Measurements from ENCODE around the gene DICER1. TPM values are rescaled to one million over a fixed set of nuclear protein-coding genes. Genes with fewer than 3 reads are reported as not detected.

Gene DICER1
- total and polyA plus RNA-seq, 2 donors (not counting 1 experiment from before 2014, with no cell fraction given), result 15.4 to 90.4 TPM

DNA sequence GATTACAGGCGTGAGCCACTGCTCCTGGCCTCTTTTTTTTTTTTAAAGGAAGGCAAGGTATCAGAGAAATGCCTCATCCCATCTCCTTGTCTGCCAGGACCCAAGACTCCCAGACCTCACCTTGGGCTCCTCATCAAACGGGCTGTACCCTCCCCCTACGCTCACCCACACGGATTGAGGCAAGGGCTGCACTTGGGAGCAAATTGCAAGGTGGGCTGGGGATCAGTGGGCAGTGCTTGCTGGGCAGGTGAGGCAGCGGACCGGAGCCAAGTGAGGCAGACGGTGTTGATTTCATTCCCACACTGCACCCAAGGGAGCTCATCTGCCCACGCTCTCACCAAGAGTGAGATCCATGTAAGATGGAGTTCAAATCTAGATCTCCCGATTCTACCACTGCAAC lies 41.0 kb upstream of the DICER1 start:
- Histone ChIP-seq H3K27me3 (replicated peaks in 1 of 4; ENCODE audit: control extremely low read depth in 1 of 4, control insufficient read depth in 3 of 4, insufficient read depth in 4 of 4, low read length in 3 of 4) (no peaks in the 10 kb centered on the region), H4K20me1 (ENCODE audit: control insufficient read depth, insufficient read depth, low read length, poor library complexity, severe bottlenecking) (no peaks in the 10 kb centered on the region), H3K4me3 (ENCODE audit: control extremely low read depth in 1 of 5, extremely low read depth in 1 of 5, insufficient read depth in 1 of 5, low read depth in 2 of 5, low read length in 4 of 5) (no peak overlapping the region), H3K4me1 (ENCODE audit: control insufficient read depth in 2 of 2, insufficient read depth in 2 of 2, low read length in 2 of 2) (no peaks in the 10 kb centered on the region), H2AFZ (ENCODE audit: insufficient read depth, low read depth, low read length, poor library complexity, severe bottlenecking) (no peak overlapping the region), H3K9me3 (ENCODE audit: control extremely low read depth in 1 of 3, control insufficient read depth in 2 of 3, insufficient read depth in 1 of 3, low read length in 2 of 3) (peaks cover 0 to 5% (median 0%) of the 10 kb centered on the region in 3 donors), H3K4me2 (replicated peaks; ENCODE audit: low read depth, low read length, poor library complexity, severe bottlenecking) (no peak overlapping the region), H3K9ac (ENCODE audit: low read length) (no peak overlapping the region), H3K36me3 (replicated peaks in 1 of 2; ENCODE audit: control extremely low read depth in 1 of 2, control insufficient read depth in 1 of 2, extremely low read depth in 1 of 2, insufficient read depth in 2 of 2, low read length in 1 of 2) (peaks cover 0 to 4% of the 10 kb centered on the region in 2 experiments), H3K27ac (ENCODE audit: low read length in 2 of 2) (no peak overlapping the region), H3K79me2 (ENCODE audit: control insufficient read depth, insufficient read depth, low read length) (no peaks in the 10 kb centered on the region)
- intact Hi-C loops (cut with micrococcal nuclease), result loop anchor here (5.0 kb wide), 1 partner anchor 511 kb away; no protein-coding TSS in a partner anchor
- TF ChIP-seq, protein P1, sequence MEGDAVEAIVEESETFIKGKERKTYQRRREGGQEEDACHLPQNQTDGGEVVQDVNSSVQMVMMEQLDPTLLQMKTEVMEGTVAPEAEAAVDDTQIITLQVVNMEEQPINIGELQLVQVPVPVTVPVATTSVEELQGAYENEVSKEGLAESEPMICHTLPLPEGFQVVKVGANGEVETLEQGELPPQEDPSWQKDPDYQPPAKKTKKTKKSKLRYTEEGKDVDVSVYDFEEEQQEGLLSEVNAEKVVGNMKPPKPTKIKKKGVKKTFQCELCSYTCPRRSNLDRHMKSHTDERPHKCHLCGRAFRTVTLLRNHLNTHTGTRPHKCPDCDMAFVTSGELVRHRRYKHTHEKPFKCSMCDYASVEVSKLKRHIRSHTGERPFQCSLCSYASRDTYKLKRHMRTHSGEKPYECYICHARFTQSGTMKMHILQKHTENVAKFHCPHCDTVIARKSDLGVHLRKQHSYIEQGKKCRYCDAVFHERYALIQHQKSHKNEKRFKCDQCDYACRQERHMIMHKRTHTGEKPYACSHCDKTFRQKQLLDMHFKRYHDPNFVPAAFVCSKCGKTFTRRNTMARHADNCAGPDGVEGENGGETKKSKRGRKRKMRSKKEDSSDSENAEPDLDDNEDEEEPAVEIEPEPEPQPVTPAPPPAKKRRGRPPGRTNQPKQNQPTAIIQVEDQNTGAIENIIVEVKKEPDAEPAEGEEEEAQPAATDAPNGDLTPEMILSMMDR (IDR thresholded peaks at IDR 0.05), result no peak
- no peak for TF ChIP-seq EZH2 (IDR thresholded peaks at IDR 0.05; ENCODE audit: borderline replicate concordance, insufficient read depth, low read depth, low read length, poor library complexity, severe bottlenecking)
- ATAC-seq (ENCODE audit: low read depth) (no peak), DNase-seq (no peak)
- Mint-ChIP-seq H3K27ac (no peak overlapping the region), H3K4me1 (peaks cover 2% of the 10 kb centered on the region), H3K27me3 (no peaks in the 10 kb centered on the region), H3K9me3 (ENCODE audit: insufficient read depth) (no peaks in the 10 kb centered on the region), H3K4me3 (no peak overlapping the region)
- ChIA-PET CTCF (no interaction called here), POLR2A (no interaction called here)
- 88% methylated on average over 6 of the region's 9 CpGs for WGBS (ENCODE audit: insufficient coverage)

DNA sequence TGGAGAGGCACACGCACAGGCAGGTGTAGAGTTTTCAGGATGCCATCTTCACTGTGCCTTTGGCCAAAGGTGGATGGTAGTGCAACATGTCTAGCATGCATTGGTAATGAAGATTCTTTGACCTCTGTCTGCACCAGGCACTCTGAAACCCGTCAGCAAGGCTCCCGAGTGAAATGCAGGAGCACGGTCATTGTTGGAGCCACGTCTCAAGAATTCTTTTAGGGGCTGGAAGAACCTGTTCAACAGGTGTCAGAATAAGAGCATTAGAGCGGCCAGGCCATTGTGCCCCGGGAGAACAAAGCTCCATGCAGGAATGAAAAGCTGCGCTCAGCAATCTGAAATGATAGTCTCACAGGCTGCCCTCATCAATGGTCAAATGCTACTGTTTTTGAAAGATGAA lies 40.2 kb upstream of the DICER1 start:
- H3K4me2 ChIP-seq (replicated peaks; ENCODE audit: low read depth, low read length, poor library complexity, severe bottlenecking), result no peak overlapping the region
- TF ChIP-seq EZH2 (IDR thresholded peaks at IDR 0.05; ENCODE audit: borderline replicate concordance, insufficient read depth, low read depth, low read length, poor library complexity, severe bottlenecking), result no peak
- TF ChIP-seq, protein P1 (IDR thresholded peaks at IDR 0.05), result no peak
- no peaks in the 10 kb centered on the region for H4K20me1 ChIP-seq (ENCODE audit: control insufficient read depth, insufficient read depth, low read length, poor library complexity, severe bottlenecking)
- 91% methylated on average over 6 of the region's 8 CpGs for WGBS (ENCODE audit: insufficient coverage)
- no peak overlapping the region for H2AFZ ChIP-seq (ENCODE audit: insufficient read depth, low read depth, low read length, poor library complexity, severe bottlenecking)
- no peak overlapping the region for H3K27ac ChIP-seq (ENCODE audit: low read length in 2 of 2)
- no peak overlapping the region for H3K4me3 Mint-ChIP-seq
- H3K36me3 ChIP-seq (replicated peaks in 1 of 2; ENCODE audit: control extremely low read depth in 1 of 2, control insufficient read depth in 1 of 2, extremely low read depth in 1 of 2, insufficient read depth in 2 of 2, low read length in 1 of 2), result no peaks in the 10 kb centered on the region
- no peak for DNase-seq
- H3K27me3 Mint-ChIP-seq, result no peaks in the 10 kb centered on the region
- H3K9me3 Mint-ChIP-seq (ENCODE audit: insufficient read depth), result no peaks in the 10 kb centered on the region
- no peak overlapping the region for H3K4me3 ChIP-seq (ENCODE audit: control extremely low read depth in 1 of 5, extremely low read depth in 1 of 5, insufficient read depth in 1 of 5, low read depth in 2 of 5, low read length in 4 of 5)
- no peak overlapping the region for H3K27ac Mint-ChIP-seq
- H3K79me2 ChIP-seq (ENCODE audit: control insufficient read depth, insufficient read depth, low read length), result no peaks in the 10 kb centered on the region
- no peak overlapping the region for H3K9ac ChIP-seq (ENCODE audit: low read length)
- peaks cover 0 to 2% (median 0%) of the 10 kb centered on the region in 3 donors for H3K9me3 ChIP-seq (ENCODE audit: control extremely low read depth in 1 of 3, control insufficient read depth in 2 of 3, insufficient read depth in 1 of 3, low read length in 2 of 3)
- POLR2A ChIA-PET, result no interaction called here
- no peaks in the 10 kb centered on the region for H3K27me3 ChIP-seq (replicated peaks in 1 of 4; ENCODE audit: control extremely low read depth in 1 of 4, control insufficient read depth in 3 of 4, insufficient read depth in 4 of 4, low read length in 3 of 4)
- H3K4me1 ChIP-seq (ENCODE audit: control insufficient read depth in 2 of 2, insufficient read depth in 2 of 2, low read length in 2 of 2), result no peaks in the 10 kb centered on the region
- ATAC-seq (ENCODE audit: low read depth), result no peak
- peaks cover 2% of the 10 kb centered on the region for H3K4me1 Mint-ChIP-seq
- intact Hi-C loops (cut with micrococcal nuclease), result loop anchor here (5.0 kb wide), 1 partner anchor 510 kb away; no protein-coding TSS in a partner anchor
- CTCF ChIA-PET, result interaction anchor here (0.7 to 2.5 kb wide), 3 partner anchors 36 to 255 kb away, joined by 3 to 8 read pairs (median 3); no protein-coding TSS in a partner anchor

Data from B cell (primary cell).